Activated CD4-positive, alpha-beta memory T cell treated with anti-CD3 and anti-CD28 coated beads, Interleukin-2, amount 10 ng/mL, durations not matched to agents 7 days and 5 days (primary cell): Measurements from ENCODE around the gene PRKN. TPM values are rescaled to one million over a fixed set of nuclear protein-coding genes. Genes with fewer than 3 reads are reported as not detected.

ENCODE experiments used
- CTCF ChIA-PET: fragments of 350-600 bp; sonication (Branson Sonifier 250); formaldehyde crosslinking; loops from one replicate; lab custom pipeline; 2021; ENCODE audit warnings: antibody characterized with exemption, inconsistent platforms; lab: Charles Lee
- POLR2A ChIA-PET: fragments of 350-600 bp; sonication (Branson Sonifier 250); formaldehyde crosslinking; loops from one replicate; lab custom pipeline; 2021; ENCODE audit warnings: antibody characterized with exemption; lab: Charles Lee
- DNase-seq: peaks from one replicate; pipeline ENCODE4 v3.0.0-alpha.2; 2020
- H3K27ac Mint-ChIP-seq: one replicate; pipeline ENCODE4 v1.8.0; 2021; ENCODE audit warnings: mild to moderate bottlenecking, mixed read lengths
- H3K27me3 Mint-ChIP-seq: one replicate; pipeline ENCODE4 v1.8.0; 2021; ENCODE audit warnings: mixed read lengths
- H3K36me3 Mint-ChIP-seq: one replicate; pipeline ENCODE4 v1.8.0; 2021; ENCODE audit warnings: low read depth, mixed read lengths
- H3K4me1 Mint-ChIP-seq: one replicate; pipeline ENCODE4 v1.8.0; 2021; ENCODE audit warnings: mixed read lengths
- H3K4me3 Mint-ChIP-seq: one replicate; pipeline ENCODE4 v1.8.0; 2021; ENCODE audit warnings: mild to moderate bottlenecking, mixed read lengths
- H3K9me3 Mint-ChIP-seq: one replicate; pipeline ENCODE4 v1.8.0; 2021; ENCODE audit warnings: mixed read lengths
- total RNA-seq, 2 experiments: library from RNA; stranded (reverse); gene quantifications; one replicate each; pipeline ENCODE4 v1.2.3, GENCODE V29; 2021

Gene PRKN
- total RNA-seq, 2 experiments from 2014 or later = 0.13 to 0.43 TPM

- Mint-ChIP-seq H3K4me1 (no peaks in the 10 kb centered on the region), H3K36me3 (no peaks in the 10 kb centered on the region), H3K9me3 (peaks cover 19% of the 10 kb centered on the region), H3K4me3 (no peak overlapping the region), H3K27ac (no peak overlapping the region), H3K27me3 (no peaks in the 10 kb centered on the region)
- POLR2A ChIA-PET = no interaction called here
- CTCF ChIA-PET = no interaction called here
- no peak for DNase-seq
Measured at GRCh38 chr6:162068340-162068739, 659.2 kb downstream of the PRKN start.

GRCh38 chr6:162063666-162064065, 663.9 kb downstream of the PRKN start:
- Mint-ChIP-seq H3K36me3 (no peaks in the 10 kb centered on the region), H3K4me1 (no peaks in the 10 kb centered on the region), H3K4me3 (no peak overlapping the region), H3K27me3 (no peaks in the 10 kb centered on the region), H3K27ac (no peak overlapping the region), H3K9me3 (peaks cover 12% of the 10 kb centered on the region)
- no peak for DNase-seq
- POLR2A ChIA-PET = no interaction called here
- CTCF ChIA-PET = no interaction called here

- no peaks in the 10 kb centered on the region for H3K36me3 Mint-ChIP-seq
- no peak overlapping the region for H3K4me3 Mint-ChIP-seq
- H3K27ac Mint-ChIP-seq = no peak overlapping the region
- H3K9me3 Mint-ChIP-seq = peaks cover 4% of the 10 kb centered on the region
- ChIA-PET POLR2A (no interaction called here), CTCF (no interaction called here)
- H3K27me3 Mint-ChIP-seq = no peaks in the 10 kb centered on the region
- no peaks in the 10 kb centered on the region for H3K4me1 Mint-ChIP-seq
- DNase-seq = no peak
Measured at GRCh38 chr6:162058281-162058875, 669.2 kb downstream of the PRKN start.

GRCh38 chr6:162056745-162057144, 670.8 kb downstream of the PRKN start:
- ChIA-PET CTCF (no interaction called here), POLR2A (no interaction called here)
- no peak for DNase-seq
- H3K27me3 Mint-ChIP-seq = no peaks in the 10 kb centered on the region
- no peak overlapping the region for H3K4me3 Mint-ChIP-seq
- no peak overlapping the region for H3K27ac Mint-ChIP-seq
- no peaks in the 10 kb centered on the region for H3K4me1 Mint-ChIP-seq
- H3K9me3 Mint-ChIP-seq = peaks cover 4% of the 10 kb centered on the region
- H3K36me3 Mint-ChIP-seq = no peaks in the 10 kb centered on the region

GRCh38 chr6:162056061-162056460, 671.5 kb downstream of the PRKN start:
- H3K27ac Mint-ChIP-seq = no peak overlapping the region
- no peak overlapping the region for H3K4me3 Mint-ChIP-seq
- ChIA-PET CTCF (no interaction called here), POLR2A (no interaction called here)
- no peaks in the 10 kb centered on the region for H3K27me3 Mint-ChIP-seq
- H3K36me3 Mint-ChIP-seq = no peaks in the 10 kb centered on the region
- H3K9me3 Mint-ChIP-seq = peaks cover 4% of the 10 kb centered on the region
- no peak for DNase-seq
- H3K4me1 Mint-ChIP-seq = no peaks in the 10 kb centered on the region

GRCh38 chr6:162055365-162055764, 672.2 kb downstream of the PRKN start:
- peaks cover 4% of the 10 kb centered on the region for H3K9me3 Mint-ChIP-seq
- H3K4me1 Mint-ChIP-seq = no peaks in the 10 kb centered on the region
- H3K27me3 Mint-ChIP-seq = no peaks in the 10 kb centered on the region
- no peak overlapping the region for H3K4me3 Mint-ChIP-seq
- no peaks in the 10 kb centered on the region for H3K36me3 Mint-ChIP-seq
- POLR2A ChIA-PET = no interaction called here
- CTCF ChIA-PET = no interaction called here
- H3K27ac Mint-ChIP-seq = no peak overlapping the region
- no peak for DNase-seq

- H3K36me3 Mint-ChIP-seq = no peaks in the 10 kb centered on the region
- no peaks in the 10 kb centered on the region for H3K4me1 Mint-ChIP-seq
- H3K4me3 Mint-ChIP-seq = no peak overlapping the region
- peaks cover 4% of the 10 kb centered on the region for H3K9me3 Mint-ChIP-seq
- no peaks in the 10 kb centered on the region for H3K27me3 Mint-ChIP-seq
- ChIA-PET POLR2A (no interaction called here), CTCF (no interaction called here)
- no peak overlapping the region for H3K27ac Mint-ChIP-seq
- no peak for DNase-seq
Measured at GRCh38 chr6:162053084-162053483, 674.5 kb downstream of the PRKN start.

- H3K9me3 Mint-ChIP-seq = peaks cover 3% of the 10 kb centered on the region
- DNase-seq = no peak
- POLR2A ChIA-PET = no interaction called here
- H3K4me3 Mint-ChIP-seq = no peak overlapping the region
- no peaks in the 10 kb centered on the region for H3K27me3 Mint-ChIP-seq
- H3K4me1 Mint-ChIP-seq = no peaks in the 10 kb centered on the region
- CTCF ChIA-PET = no interaction called here
- no peak overlapping the region for H3K27ac Mint-ChIP-seq
- H3K36me3 Mint-ChIP-seq = no peaks in the 10 kb centered on the region
Measured at GRCh38 chr6:162050579-162050978, 677.0 kb downstream of the PRKN start.

- H3K9me3 Mint-ChIP-seq = peaks cover 8% of the 10 kb centered on the region
- H3K4me1 Mint-ChIP-seq = no peaks in the 10 kb centered on the region
- no peak overlapping the region for H3K27ac Mint-ChIP-seq
- no peak for DNase-seq
- no peaks in the 10 kb centered on the region for H3K36me3 Mint-ChIP-seq
- H3K4me3 Mint-ChIP-seq = no peak overlapping the region
- POLR2A ChIA-PET = no interaction called here
- no peaks in the 10 kb centered on the region for H3K27me3 Mint-ChIP-seq
- CTCF ChIA-PET = no interaction called here
Measured at GRCh38 chr6:162046324-162046723, 681.2 kb downstream of the PRKN start.

- Mint-ChIP-seq H3K27ac (no peak overlapping the region), H3K9me3 (peaks cover 3% of the 10 kb centered on the region), H3K4me1 (peaks cover 13% of the 10 kb centered on the region), H3K4me3 (no peak overlapping the region), H3K27me3 (no peaks in the 10 kb centered on the region), H3K36me3 (no peaks in the 10 kb centered on the region)
- POLR2A ChIA-PET = no interaction called here
- CTCF ChIA-PET = no interaction called here
- DNase-seq = no peak
Measured at GRCh38 chr6:162032620-162033019, 694.9 kb downstream of the PRKN start.

GRCh38 chr6:162029873-162030576, 697.5 kb downstream of the PRKN start:
- Mint-ChIP-seq H3K4me1 (peaks cover 13% of the 10 kb centered on the region), H3K27ac (no peak overlapping the region), H3K4me3 (no peak overlapping the region), H3K27me3 (no peaks in the 10 kb centered on the region), H3K36me3 (no peaks in the 10 kb centered on the region), H3K9me3 (peaks cover 15% of the 10 kb centered on the region)
- ChIA-PET POLR2A (no interaction called here), CTCF (no interaction called here)
- no peak for DNase-seq

- Mint-ChIP-seq H3K4me1 (peaks cover 6% of the 10 kb centered on the region), H3K4me3 (no peak overlapping the region), H3K36me3 (no peaks in the 10 kb centered on the region), H3K9me3 (peaks cover 19% of the 10 kb centered on the region), H3K27ac (no peak overlapping the region), H3K27me3 (no peaks in the 10 kb centered on the region)
- DNase-seq = no peak
- ChIA-PET CTCF (no interaction called here), POLR2A (no interaction called here)
Measured at GRCh38 chr6:162026843-162027242, 700.7 kb downstream of the PRKN start.

- no peak overlapping the region for H3K27ac Mint-ChIP-seq
- H3K9me3 Mint-ChIP-seq = peaks cover 19% of the 10 kb centered on the region
- DNase-seq = no peak
- H3K4me3 Mint-ChIP-seq = no peak overlapping the region
- ChIA-PET CTCF (no interaction called here), POLR2A (no interaction called here)
- H3K4me1 Mint-ChIP-seq = peaks cover 6% of the 10 kb centered on the region
- H3K36me3 Mint-ChIP-seq = no peaks in the 10 kb centered on the region
- H3K27me3 Mint-ChIP-seq = no peaks in the 10 kb centered on the region
Measured at GRCh38 chr6:162026031-162026430, 701.5 kb downstream of the PRKN start.

GRCh38 chr6:162019349-162019748, 708.2 kb downstream of the PRKN start:
- ChIA-PET CTCF (no interaction called here), POLR2A (no interaction called here)
- DNase-seq = no peak
- no peaks in the 10 kb centered on the region for H3K36me3 Mint-ChIP-seq
- H3K4me1 Mint-ChIP-seq = no peaks in the 10 kb centered on the region
- no peak overlapping the region for H3K27ac Mint-ChIP-seq
- H3K27me3 Mint-ChIP-seq = no peaks in the 10 kb centered on the region
- H3K4me3 Mint-ChIP-seq = no peak overlapping the region
- H3K9me3 Mint-ChIP-seq = peaks cover 10% of the 10 kb centered on the region
